B cell (primary cell): Measurements from ENCODE around the gene PLD1. TPM values are rescaled to one million over a fixed set of nuclear protein-coding genes. Genes with fewer than 3 reads are reported as not detected.

Experiments used
- ATAC-seq: fragments of 200-7000 bp; cut with Tn5 transposase; one replicate; pipeline ENCODE4 v1.10.0; 2021; ENCODE audit warnings: low read depth, mild to moderate bottlenecking, moderate number of reproducible peaks, moderate library complexity
- CTCF ChIA-PET: fragments of 350-600 bp; sonication (Branson Sonifier 250); formaldehyde crosslinking; loops from one replicate; lab custom pipeline; 2021; ENCODE audit warnings: antibody characterized with exemption, inconsistent platforms; lab: Charles Lee
- POLR2A ChIA-PET: fragments of 350-600 bp; sonication (Branson Sonifier 250); formaldehyde crosslinking; loops from one replicate; lab custom pipeline; 2021; ENCODE audit warnings: antibody characterized with exemption; lab: Charles Lee
- DNase-seq: peaks from one replicate; pipeline ENCODE4 v3.0.0; 2013
- H2AFZ ChIP-seq: 2 replicates; pipeline ENCODE4 v1.6.1; 2012; ENCODE audit warnings: mild to moderate bottlenecking, low read depth, low read length; ENCODE audit not compliant: insufficient read depth, poor library complexity, severe bottlenecking
- H3K27ac ChIP-seq, 2 donors: 1 replicate in 1 of 2; 2 replicates in 1 of 2; pipeline ENCODE4 v1.5.1; 2012 to 2013; ENCODE audit warnings: low read length in 2 of 2, mild to moderate bottlenecking in 2 of 2, moderate library complexity in 1 of 2
- H3K27me3 ChIP-seq, 4 experiments: fragments of 200-600 bp in 1 of 4; sonication (generic) in 1 of 4; replicated peaks in 1 of 4; 1 replicate in 2 of 4; 2 replicates in 2 of 4; pipeline versions ENCODE4 v1.6.1 to v1.7.0; 2013 to 2016; ENCODE audit warnings: low read length in 3 of 4, mild to moderate bottlenecking in 2 of 4, mixed read lengths in 1 of 4, moderate library complexity in 1 of 4; ENCODE audit not compliant: insufficient read depth in 4 of 4, control insufficient read depth in 3 of 4; ENCODE audit errors: control extremely low read depth in 1 of 4
- H3K36me3 ChIP-seq, 2 experiments: replicated peaks in 1 of 2; 1 replicate in 1 of 2; 2 replicates in 1 of 2; pipeline versions ENCODE4 v1.6.1 to v1.7.1; 2013; ENCODE audit warnings: low read length in 1 of 2; ENCODE audit not compliant: insufficient read depth in 2 of 2, control insufficient read depth in 1 of 2; ENCODE audit errors: control extremely low read depth in 1 of 2, extremely low read depth in 1 of 2
- H3K4me1 ChIP-seq, 2 donors: fragments of 200-600 bp in 1 of 2; sonication (generic) in 1 of 2; 1 replicate in 1 of 2; 2 replicates in 1 of 2; pipeline versions ENCODE4 v1.5.1 to v1.6.1; 2013 to 2017; ENCODE audit warnings: low read length in 2 of 2; ENCODE audit not compliant: control insufficient read depth in 2 of 2, insufficient read depth in 2 of 2
- H3K4me2 ChIP-seq: replicated peaks from 2 replicates; pipeline ENCODE3; 2012; ENCODE audit warnings: mild to moderate bottlenecking, low read depth, low read length; ENCODE audit not compliant: poor library complexity, severe bottlenecking
- H3K4me3 ChIP-seq, 5 experiments: fragments of 200-600 bp in 1 of 5; sonication (generic) in 1 of 5; 1 replicate in 3 of 5; 2 replicates in 2 of 5; pipeline versions ENCODE4 v1.5.1 to v1.7.0; 2011 to 2016; ENCODE audit warnings: low read length in 4 of 5, mild to moderate bottlenecking in 4 of 5, low read depth in 2 of 5, control low read depth in 1 of 5, moderate library complexity in 1 of 5; ENCODE audit not compliant: insufficient read depth in 1 of 5; ENCODE audit errors: control extremely low read depth in 1 of 5, extremely low read depth in 1 of 5
- H3K79me2 ChIP-seq: fragments of 200-600 bp; sonication (generic); one replicate; pipeline ENCODE4 v1.6.0; 2016; ENCODE audit warnings: low read length; ENCODE audit not compliant: control insufficient read depth, insufficient read depth
- H3K9ac ChIP-seq: fragments of 200-600 bp; sonication (generic); 2 replicates; pipeline ENCODE4 v1.6.1; 2017; ENCODE audit warnings: mild to moderate bottlenecking, low read length, moderate library complexity
- H3K9me3 ChIP-seq, 3 donors: one replicate each; pipeline versions ENCODE4 v1.6.1 to v1.7.1; 2013; ENCODE audit warnings: low read length in 2 of 3; ENCODE audit not compliant: control insufficient read depth in 2 of 3, insufficient read depth in 1 of 3; ENCODE audit errors: control extremely low read depth in 1 of 3
- H4K20me1 ChIP-seq: 2 replicates; pipeline ENCODE4 v1.6.0; 2012; ENCODE audit warnings: mild to moderate bottlenecking, low read length; ENCODE audit not compliant: insufficient read depth, control insufficient read depth, poor library complexity, severe bottlenecking
- H3K27ac Mint-ChIP-seq: one replicate; pipeline ENCODE4 v1.8.0; 2021; ENCODE audit warnings: mixed read lengths
- H3K27me3 Mint-ChIP-seq: one replicate; pipeline ENCODE4 v1.8.0; 2021; ENCODE audit warnings: mixed read lengths
- H3K4me1 Mint-ChIP-seq: one replicate; pipeline ENCODE4 v1.8.0; 2021; ENCODE audit warnings: mixed read lengths
- H3K4me3 Mint-ChIP-seq: one replicate; pipeline ENCODE4 v1.8.0; 2021; ENCODE audit warnings: mixed read lengths
- H3K9me3 Mint-ChIP-seq: one replicate; pipeline ENCODE4 v1.8.0; 2022; ENCODE audit warnings: mixed read lengths; ENCODE audit not compliant: insufficient read depth
- EZH2 ChIP-seq: IDR thresholded peaks from 2 replicates; pipeline ENCODE4 v1.6.1; 2012; ENCODE audit warnings: borderline replicate concordance, low read depth, mild to moderate bottlenecking, moderate library complexity, low read length; ENCODE audit not compliant: insufficient read depth, poor library complexity, severe bottlenecking
- WGBS: methylation state at CpG from one replicate; pipeline ENCODE4 v1.1.5; 2013; ENCODE audit warnings: missing lambda C conversion rate; ENCODE audit not compliant: insufficient coverage; 5-methylcytosine and 5-hydroxymethylcytosine counted together
- intact Hi-C: fragments of 100-400 bp; cut with micrococcal nuclease; formaldehyde crosslinking; loops from one replicate; pipeline ENCODE4 v1.10.0; 2022
- polyA plus RNA-seq: library from polyadenylated mRNA; depleted of rRNA; stranded (reverse); fragments of >200 nt; gene quantifications from 2 replicates; pipeline ENCODE4 v1.2.3, GENCODE V29; 2012
- total RNA-seq, 2 donors: library from RNA; stranded (reverse); fragments of 120-200 nt in 1 of 2; gene quantifications; 1 replicate in 1 of 2; 2 replicates in 1 of 2; pipeline versions ENCODE4 v1.2.3 to v1.2.4, GENCODE V29; 2013 to 2022
- TF ChIP-seq, protein P1 (sequence below): fragments of 200-600 bp; IDR thresholded peaks from one replicate; pipeline ENCODE4 v1.8.0; 2022; ENCODE audit warnings: antibody characterized with exemption, mild to moderate bottlenecking

Gene PLD1
- total and polyA plus RNA-seq, 2 donors (not counting 1 experiment from before 2014, with no cell fraction given) = 0.24 to 0.52 TPM

DNA sequence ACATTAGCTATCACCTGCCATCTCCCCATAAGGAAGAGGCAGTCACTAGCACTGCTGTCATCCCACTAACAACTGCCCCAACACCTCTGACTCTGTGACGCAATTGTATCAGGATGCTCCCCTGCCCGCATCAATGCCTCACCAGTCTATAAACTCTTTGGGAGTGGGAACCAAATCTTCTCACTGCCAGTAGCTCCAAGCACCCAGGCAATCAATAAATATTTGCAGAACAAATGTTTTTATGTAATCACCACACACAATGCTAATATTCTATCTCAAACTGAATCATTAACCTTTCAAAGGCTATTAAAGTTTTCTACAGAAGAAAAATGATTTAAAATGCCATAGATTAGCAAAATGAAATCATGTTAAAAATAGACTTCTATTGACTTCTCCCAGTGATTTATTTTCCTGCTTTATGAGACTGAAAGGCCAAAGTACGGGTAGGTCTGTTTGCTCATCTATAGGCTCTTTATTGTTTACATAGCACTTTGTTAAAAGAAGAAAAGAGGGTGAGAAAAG lies 131.3 kb downstream of the PLD1 start:
- intact Hi-C loops = no loop called here
- Mint-ChIP-seq H3K27ac (no peak overlapping the region), H3K4me1 (no peaks in the 10 kb centered on the region), H3K27me3 (peaks cover 8% of the 10 kb centered on the region), H3K4me3 (no peak overlapping the region), H3K9me3 (no peaks in the 10 kb centered on the region)
- Histone ChIP-seq H2AFZ (no peak overlapping the region), H3K4me1 (no peaks in the 10 kb centered on the region), H3K9me3 (no peaks in the 10 kb centered on the region), H4K20me1 (no peaks in the 10 kb centered on the region), H3K27ac (no peak overlapping the region), H3K9ac (no peak overlapping the region), H3K4me3 (no peak overlapping the region), H3K4me2 (no peak overlapping the region), H3K36me3 (no peaks in the 10 kb centered on the region), H3K27me3 (no peaks in the 10 kb centered on the region), H3K79me2 (no peaks in the 10 kb centered on the region)
- no peak for ATAC-seq
- DNase-seq = no peak
- CTCF ChIA-PET = no interaction called here
- POLR2A ChIA-PET = no interaction called here
- no peak for TF ChIP-seq EZH2
- TF ChIP-seq, protein P1, sequence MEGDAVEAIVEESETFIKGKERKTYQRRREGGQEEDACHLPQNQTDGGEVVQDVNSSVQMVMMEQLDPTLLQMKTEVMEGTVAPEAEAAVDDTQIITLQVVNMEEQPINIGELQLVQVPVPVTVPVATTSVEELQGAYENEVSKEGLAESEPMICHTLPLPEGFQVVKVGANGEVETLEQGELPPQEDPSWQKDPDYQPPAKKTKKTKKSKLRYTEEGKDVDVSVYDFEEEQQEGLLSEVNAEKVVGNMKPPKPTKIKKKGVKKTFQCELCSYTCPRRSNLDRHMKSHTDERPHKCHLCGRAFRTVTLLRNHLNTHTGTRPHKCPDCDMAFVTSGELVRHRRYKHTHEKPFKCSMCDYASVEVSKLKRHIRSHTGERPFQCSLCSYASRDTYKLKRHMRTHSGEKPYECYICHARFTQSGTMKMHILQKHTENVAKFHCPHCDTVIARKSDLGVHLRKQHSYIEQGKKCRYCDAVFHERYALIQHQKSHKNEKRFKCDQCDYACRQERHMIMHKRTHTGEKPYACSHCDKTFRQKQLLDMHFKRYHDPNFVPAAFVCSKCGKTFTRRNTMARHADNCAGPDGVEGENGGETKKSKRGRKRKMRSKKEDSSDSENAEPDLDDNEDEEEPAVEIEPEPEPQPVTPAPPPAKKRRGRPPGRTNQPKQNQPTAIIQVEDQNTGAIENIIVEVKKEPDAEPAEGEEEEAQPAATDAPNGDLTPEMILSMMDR = no peak
- WGBS = 100% methylated on average over 2 of the region's 3 CpGs

DNA sequence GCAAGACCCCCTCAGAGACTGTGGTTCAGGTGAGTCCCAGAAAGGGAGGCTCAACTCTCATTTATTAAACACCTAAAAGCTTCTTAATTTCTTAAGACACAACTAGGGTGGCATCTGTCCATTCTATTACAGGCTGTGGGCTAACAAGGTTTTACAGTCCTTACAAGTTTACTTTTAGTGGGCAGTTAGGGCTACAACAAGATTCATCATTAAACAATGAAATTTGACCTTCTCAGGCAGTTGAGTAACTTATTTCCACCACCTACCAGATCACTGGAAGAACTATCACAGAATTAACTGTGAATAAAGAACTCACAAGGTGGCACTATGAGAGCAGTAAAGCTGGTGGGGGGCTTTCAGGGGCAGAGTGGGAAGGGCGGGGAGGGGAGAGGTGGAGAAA lies 132.6 kb downstream of the PLD1 start:
- Histone ChIP-seq H3K9ac (no peak overlapping the region), H3K9me3 (no peaks in the 10 kb centered on the region), H2AFZ (no peak overlapping the region), H3K79me2 (no peaks in the 10 kb centered on the region), H3K36me3 (no peaks in the 10 kb centered on the region), H3K27ac (no peak overlapping the region), H3K4me3 (no peak overlapping the region), H4K20me1 (no peaks in the 10 kb centered on the region), H3K4me1 (no peaks in the 10 kb centered on the region), H3K4me2 (no peak overlapping the region), H3K27me3 (no peaks in the 10 kb centered on the region)
- intact Hi-C loops = no loop called here
- TF ChIP-seq, protein P1 = no peak
- no peak for TF ChIP-seq EZH2
- H3K9me3 Mint-ChIP-seq = no peaks in the 10 kb centered on the region
- ChIA-PET CTCF (interaction anchor here (0.7 kb wide), 1 partner anchor 31 kb away, joined by 3 read pairs; no protein-coding TSS in a partner anchor), POLR2A (no interaction called here)
- ATAC-seq (no peak), DNase-seq (no peak)
- no peak overlapping the region for H3K27ac Mint-ChIP-seq
- H3K4me1 Mint-ChIP-seq = no peaks in the 10 kb centered on the region
- WGBS = no CpG with 5 or more reads among the region's 1 CpG
- H3K27me3 Mint-ChIP-seq = peaks cover 5% of the 10 kb centered on the region
- no peak overlapping the region for H3K4me3 Mint-ChIP-seq
